NCI-H1048 (cell line): ENCODE measurements around the gene RPTOR.

Experiments
- DNase-seq: peaks from one replicate; lab custom pipeline; 2025; lab: John Stamatoyannopoulos, UW

Gene RPTOR

GRCh38 chr17:80832888-80833583, 288.4 kb downstream of the RPTOR start:
- DNase-seq: peak; percentile 88

- DNase-seq: no peak
Observed at GRCh38 chr17:80833952-80834892, 289.6 kb downstream of the RPTOR start.

GRCh38 chr17:80834893-80835275, 290.2 kb downstream of the RPTOR start:
- no peak for DNase-seq

- no peak for DNase-seq
Observed at GRCh38 chr17:80835816-80836657, 291.4 kb downstream of the RPTOR start.

- DNase-seq: no peak
Observed at GRCh38 chr17:80836658-80836965, 292.0 kb downstream of the RPTOR start.

- no peak for DNase-seq
Observed at GRCh38 chr17:80836971-80837481, 292.4 kb downstream of the RPTOR start.

- DNase-seq: no peak
Observed at GRCh38 chr17:80837711-80838110, 293.1 kb downstream of the RPTOR start.

GRCh38 chr17:80838311-80839025, 293.8 kb downstream of the RPTOR start:
- no peak for DNase-seq

- no peak for DNase-seq
Observed at GRCh38 chr17:80839026-80839345, 294.3 kb downstream of the RPTOR start.

GRCh38 chr17:80839511-80839941, 294.9 kb downstream of the RPTOR start:
- DNase-seq: no peak

- no peak for DNase-seq
Observed at GRCh38 chr17:80839970-80840369, 295.3 kb downstream of the RPTOR start.

- no peak for DNase-seq
Observed at GRCh38 chr17:80842456-80843013, 297.9 kb downstream of the RPTOR start.

GRCh38 chr17:80843741-80844156, 299.1 kb downstream of the RPTOR start:
- no peak for DNase-seq

GRCh38 chr17:80844418-80844990, 299.9 kb downstream of the RPTOR start:
- no peak for DNase-seq

- no peak for DNase-seq
Observed at GRCh38 chr17:80845069-80845862, 300.6 kb downstream of the RPTOR start.

- DNase-seq: no peak
Observed at GRCh38 chr17:80845863-80846671, 301.4 kb downstream of the RPTOR start.

- no peak for DNase-seq
Observed at GRCh38 chr17:80846932-80847331, 302.3 kb downstream of the RPTOR start.

GRCh38 chr17:80847496-80848230, 303.0 kb downstream of the RPTOR start:
- no peak for DNase-seq
